MCF 10A (cell line): ENCODE measurements around the gene PCDHGA6. TPM values are rescaled to one million over a fixed set of nuclear protein-coding genes. Genes with fewer than 3 reads are reported as not detected.
"Not testable (repeated sequence)": the region's sequence is repeated elsewhere in the genome, so short reads cannot be mapped to it uniquely, and the experiment has no call there.

Experiments used
- BruUV-seq: library from RNA; stranded (reverse); fragments of 400-500 nt; replicated peaks from 2 replicates; lab custom pipeline; 2021; lab: Mats Ljungman, UMichigan
- CTCF ChIA-PET: fragments of 300-600 bp; sonication (Branson Sonifier 250); formaldehyde crosslinking; extraction: SDS; loops from one replicate; lab custom pipeline; 2021; ENCODE audit warnings: antibody characterized with exemption, inconsistent platforms; lab: Yijun Ruan, JAX
- POLR2A ChIA-PET: fragments of 300-600, 350-650 bp; sonication (Branson Sonifier 250); formaldehyde crosslinking; extraction: SDS; loops from one replicate; lab custom pipeline; 2020; ENCODE audit warnings: antibody characterized with exemption, inconsistent platforms; lab: Yijun Ruan, JAX
- DNase-seq: peaks from one replicate; pipeline ENCODE4 v3.0.0-alpha.2; 2018; ENCODE audit not compliant: unreplicated experiment
- H3K27ac Mint-ChIP-seq: one replicate; pipeline ENCODE4 v1.8.0; 2022; ENCODE audit warnings: mild to moderate bottlenecking, low read depth, mixed read lengths; ENCODE audit not compliant: unreplicated experiment
- H3K27me3 Mint-ChIP-seq: one replicate; pipeline ENCODE4 v1.8.0; 2022; ENCODE audit warnings: mixed read lengths; ENCODE audit not compliant: insufficient read depth, unreplicated experiment
- H3K36me3 Mint-ChIP-seq: one replicate; pipeline ENCODE4 v1.8.0; 2022; ENCODE audit warnings: mild to moderate bottlenecking, moderate library complexity, mixed read lengths; ENCODE audit not compliant: insufficient read depth, unreplicated experiment
- H3K4me1 Mint-ChIP-seq: one replicate; pipeline ENCODE4 v1.8.0; 2022; ENCODE audit warnings: mixed read lengths; ENCODE audit not compliant: insufficient read depth, unreplicated experiment
- H3K4me3 Mint-ChIP-seq: one replicate; pipeline ENCODE4 v1.8.0; 2022; ENCODE audit warnings: mild to moderate bottlenecking, moderate library complexity, mixed read lengths; ENCODE audit not compliant: unreplicated experiment
- H3K9me3 Mint-ChIP-seq: one replicate; pipeline ENCODE4 v1.8.0; 2022; ENCODE audit warnings: mixed read lengths; ENCODE audit not compliant: unreplicated experiment
- intact Hi-C: fragments of 100-400 bp; cut with micrococcal nuclease; formaldehyde crosslinking; loops from 2 replicates; pipeline ENCODE4 v1.14.1; 2022
- total RNA-seq: library from RNA; stranded (reverse); gene quantifications from 2 replicates; pipeline ENCODE4 v1.2.3, GENCODE V29; 2022
- TF ChIP-seq, protein P1 (sequence below): fragments of 200-600 bp; IDR thresholded peaks from one replicate; pipeline ENCODE4 v1.8.0; 2022; ENCODE audit warnings: antibody characterized with exemption, mild to moderate bottlenecking; ENCODE audit not compliant: unreplicated experiment

Gene PCDHGA6
- total RNA-seq, 1 experiment from 2014 or later: 0.44 TPM

DNA sequence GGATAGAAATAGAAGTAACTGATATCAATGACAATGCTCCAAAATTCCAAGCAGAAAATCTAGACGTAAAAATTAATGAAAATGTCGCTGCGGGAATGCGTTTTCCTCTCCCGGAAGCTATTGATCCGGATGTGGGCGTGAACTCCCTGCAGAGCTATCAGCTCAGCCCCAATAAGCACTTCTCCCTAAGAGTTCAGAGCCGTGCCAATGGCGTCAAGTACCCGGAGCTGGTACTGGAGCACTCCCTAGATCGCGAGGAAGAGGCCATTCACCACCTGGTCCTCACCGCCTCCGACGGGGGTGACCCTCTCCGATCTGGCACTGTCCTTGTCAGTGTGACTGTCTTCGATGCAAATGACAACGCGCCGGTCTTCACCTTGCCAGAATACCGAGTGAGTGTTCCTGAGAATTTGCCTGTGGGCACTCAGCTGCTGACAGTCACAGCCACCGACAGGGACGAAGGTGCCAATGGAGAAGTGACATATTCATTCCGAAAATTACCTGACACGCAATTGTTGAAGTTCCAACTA is 39.9 kb downstream of the PCDHGA6 start:
- POLR2A ChIA-PET: interaction anchor here (1.0 to 1.5 kb wide), 4 partner anchors 99 to 147 kb away, joined by 3 to 11 read pairs (median 3); no protein-coding TSS in a partner anchor
- CTCF ChIA-PET: interaction anchor here (0.6 to 5.5 kb wide), 24 partner anchors 10 to 214 kb away, joined by 3 to 38 read pairs (median 5); partner anchors contain the start of genes PCDHB11, PCDHB14, PCDHGB4 and PCDHGC3
- intact Hi-C loops: loop anchor here (10.0 kb wide), 2 partner anchors 189 to 329 kb away; partner anchors contain the start of gene PCDHB14
- H3K4me1 Mint-ChIP-seq: no peaks in the 10 kb centered on the region
- peaks cover 5% of the 10 kb centered on the region for H3K36me3 Mint-ChIP-seq
- DNase-seq: no peak
- TF ChIP-seq, protein P1, sequence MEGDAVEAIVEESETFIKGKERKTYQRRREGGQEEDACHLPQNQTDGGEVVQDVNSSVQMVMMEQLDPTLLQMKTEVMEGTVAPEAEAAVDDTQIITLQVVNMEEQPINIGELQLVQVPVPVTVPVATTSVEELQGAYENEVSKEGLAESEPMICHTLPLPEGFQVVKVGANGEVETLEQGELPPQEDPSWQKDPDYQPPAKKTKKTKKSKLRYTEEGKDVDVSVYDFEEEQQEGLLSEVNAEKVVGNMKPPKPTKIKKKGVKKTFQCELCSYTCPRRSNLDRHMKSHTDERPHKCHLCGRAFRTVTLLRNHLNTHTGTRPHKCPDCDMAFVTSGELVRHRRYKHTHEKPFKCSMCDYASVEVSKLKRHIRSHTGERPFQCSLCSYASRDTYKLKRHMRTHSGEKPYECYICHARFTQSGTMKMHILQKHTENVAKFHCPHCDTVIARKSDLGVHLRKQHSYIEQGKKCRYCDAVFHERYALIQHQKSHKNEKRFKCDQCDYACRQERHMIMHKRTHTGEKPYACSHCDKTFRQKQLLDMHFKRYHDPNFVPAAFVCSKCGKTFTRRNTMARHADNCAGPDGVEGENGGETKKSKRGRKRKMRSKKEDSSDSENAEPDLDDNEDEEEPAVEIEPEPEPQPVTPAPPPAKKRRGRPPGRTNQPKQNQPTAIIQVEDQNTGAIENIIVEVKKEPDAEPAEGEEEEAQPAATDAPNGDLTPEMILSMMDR: no peak
- H3K4me3 Mint-ChIP-seq: peak overlapping the region; percentile 54
- H3K27me3 Mint-ChIP-seq: no peaks in the 10 kb centered on the region
- BruUV-seq: no TSS peak
- H3K27ac Mint-ChIP-seq: no peak overlapping the region
- peaks cover 42% of the 10 kb centered on the region for H3K9me3 Mint-ChIP-seq

DNA sequence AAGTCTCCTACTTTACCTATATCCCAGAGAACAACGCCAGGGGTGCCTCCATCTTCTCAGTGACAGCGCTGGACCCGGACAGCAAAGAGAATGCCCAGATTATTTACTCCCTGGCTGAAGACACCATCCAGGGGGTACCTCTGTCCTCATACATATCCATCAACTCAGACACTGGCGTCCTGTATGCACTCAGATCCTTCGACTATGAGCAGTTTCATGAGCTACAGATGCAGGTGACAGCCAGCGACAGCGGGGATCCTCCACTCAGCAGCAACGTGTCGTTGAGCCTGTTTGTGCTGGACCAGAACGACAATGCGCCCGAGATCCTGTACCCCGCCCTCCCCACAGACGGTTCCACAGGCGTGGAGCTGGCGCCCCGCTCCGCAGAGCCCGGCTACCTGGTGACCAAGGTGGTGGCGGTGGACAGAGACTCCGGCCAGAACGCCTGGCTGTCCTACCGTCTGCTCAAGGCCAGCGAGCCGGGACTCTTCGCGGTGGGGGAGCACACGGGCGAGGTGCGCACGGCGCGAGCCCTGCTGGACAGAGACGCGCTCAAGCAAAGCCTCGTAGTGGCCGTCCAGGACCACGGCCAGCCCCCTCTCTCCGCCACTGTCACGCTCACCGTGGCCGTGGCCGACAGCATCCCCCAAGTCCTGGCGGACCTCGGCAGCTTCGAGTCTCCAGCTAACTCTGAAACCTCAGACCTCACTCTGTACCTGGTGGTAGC is 41.0 kb downstream of the PCDHGA6 start:
- peaks cover 39% of the 10 kb centered on the region for H3K9me3 Mint-ChIP-seq
- not testable (repeated sequence) for DNase-seq, H3K36me3 Mint-ChIP-seq, BruUV-seq, H3K27me3 Mint-ChIP-seq, H3K4me1 Mint-ChIP-seq, H3K4me3 Mint-ChIP-seq, H3K27ac Mint-ChIP-seq
- POLR2A ChIA-PET: interaction anchor here (0.6 to 1.2 kb wide), 2 partner anchors 143 to 340 kb away, joined by 3 read pairs; no protein-coding TSS in a partner anchor
- intact Hi-C loops: loop anchor here (10.0 kb wide), 2 partner anchors 190 to 330 kb away; partner anchors contain the start of gene PCDHB14
- CTCF ChIA-PET: interaction anchor here (0.6 to 5.5 kb wide), 7 partner anchors 95 to 191 kb away, joined by 3 to 38 read pairs (median 6); partner anchors contain the start of gene PCDHB14

DNA sequence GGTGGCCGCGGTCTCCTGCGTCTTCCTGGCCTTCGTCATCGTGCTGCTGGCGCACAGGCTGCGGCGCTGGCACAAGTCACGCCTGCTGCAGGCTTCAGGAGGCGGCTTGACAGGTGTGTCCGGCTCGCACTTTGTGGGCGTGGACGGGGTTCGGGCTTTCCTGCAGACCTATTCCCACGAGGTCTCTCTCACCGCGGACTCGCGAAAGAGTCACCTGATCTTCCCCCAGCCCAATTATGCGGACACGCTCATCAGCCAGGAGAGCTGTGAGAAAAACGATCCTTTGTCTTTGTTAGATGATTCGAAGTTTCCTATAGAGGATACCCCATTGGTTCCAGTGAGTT is 41.6 kb downstream of the PCDHGA6 start:
- not testable (repeated sequence) for DNase-seq, H3K27me3 Mint-ChIP-seq, H3K4me3 Mint-ChIP-seq, H3K36me3 Mint-ChIP-seq, H3K4me1 Mint-ChIP-seq, BruUV-seq, H3K27ac Mint-ChIP-seq
- ChIA-PET CTCF (interaction anchor here (4.2 to 5.5 kb wide), 2 partner anchors 110 to 149 kb away, joined by 37 to 38 read pairs; no protein-coding TSS in a partner anchor), POLR2A (interaction anchor here (0.6 kb wide), 1 partner anchor 340 kb away, joined by 3 read pairs; no protein-coding TSS in a partner anchor)
- intact Hi-C loops: loop anchor here (10.0 kb wide), 2 partner anchors 190 to 330 kb away; partner anchors contain the start of gene PCDHB14
- H3K9me3 Mint-ChIP-seq: peaks cover 35% of the 10 kb centered on the region

DNA sequence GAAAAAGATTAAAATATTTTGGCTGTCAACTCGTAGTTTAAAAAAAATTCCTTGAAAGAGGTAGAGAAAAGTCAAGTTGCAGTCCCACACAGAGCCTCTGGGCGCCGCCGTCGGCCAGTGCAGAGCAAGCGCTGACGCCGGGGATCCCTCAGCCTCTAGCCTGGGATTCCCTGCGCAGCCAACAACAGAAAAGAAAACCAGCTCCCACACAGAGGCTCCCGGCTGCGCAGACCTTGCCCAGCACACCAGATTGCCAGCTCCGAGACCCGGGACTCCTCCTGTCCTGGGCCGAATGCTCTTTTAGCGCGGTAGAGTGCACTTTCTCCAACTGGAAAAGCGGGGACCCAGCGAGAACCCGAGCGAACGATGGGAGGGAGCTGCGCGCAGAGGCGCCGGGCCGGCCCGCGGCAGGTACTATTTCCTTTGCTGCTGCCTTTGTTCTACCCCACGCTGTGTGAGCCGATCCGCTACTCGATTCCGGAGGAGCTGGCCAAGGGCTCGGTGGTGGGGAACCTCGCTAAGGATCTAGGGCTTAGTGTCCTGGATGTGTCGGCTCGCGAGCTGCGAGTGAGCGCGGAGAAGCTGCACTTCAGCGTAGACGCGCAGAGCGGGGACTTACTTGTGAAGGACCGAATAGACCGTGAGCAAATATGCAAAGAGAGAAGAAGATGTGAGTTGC is 43.9 kb downstream of the PCDHGA6 start, which contains the start of gene PCDHGB7:
PCDHGB7 (plus strand) TSS at position 184 of the 679 bp plus-strand sequence; CDS start at position 367, 183 bp downstream.
- not testable (repeated sequence) for H3K4me1 Mint-ChIP-seq, BruUV-seq, H3K4me3 Mint-ChIP-seq, H3K27me3 Mint-ChIP-seq, H3K27ac Mint-ChIP-seq, H3K36me3 Mint-ChIP-seq
- peak; percentile 82 for DNase-seq
- intact Hi-C loops: loop anchor here (1.0 to 10.0 kb wide), 3 partner anchors 107 to 333 kb away; partner anchors contain the start of gene PCDHB14
- ChIA-PET CTCF (interaction anchor here (0.6 to 5.5 kb wide), 27 partner anchors 12 to 695 kb away, joined by 3 to 38 read pairs (median 3); partner anchors contain the start of genes PCDHGA12, PCDHGC3 and TAF7), POLR2A (interaction anchor here (0.6 to 0.8 kb wide), 2 partner anchors 11 to 104 kb away, joined by 4 read pairs; no protein-coding TSS in a partner anchor)
- H3K9me3 Mint-ChIP-seq: peaks cover 37% of the 10 kb centered on the region
- TF ChIP-seq, protein P1: peak; percentile 50
